RWPE2 (cell line): Measurements from ENCODE around the gene CFAP74.

Experiments
- ATAC-seq: fragments of 200-7000 bp; cut with Tn5 transposase; 3 replicates; pipeline ENCODE4 v1.9.1; 2021; ENCODE audit warnings: low read depth
- DNase-seq: peaks from one replicate; pipeline ENCODE4 v3.0.0-alpha.2; 2020; ENCODE audit warnings: low spot score
- H3K27ac ChIP-seq: fragments of 450-650 bp; 2 replicates; pipeline ENCODE4 v1.5.1; 2017; ENCODE audit warnings: mild to moderate bottlenecking; ENCODE audit not compliant: poor library complexity, severe bottlenecking
- H3K27me3 ChIP-seq: fragments of 250-450 bp; sonication (Bioruptor Pico); 2 replicates; pipeline ENCODE4 v1.5.1; 2021; ENCODE audit warnings: mild to moderate bottlenecking, moderate library complexity; ENCODE audit not compliant: insufficient read depth, poor library complexity, severe bottlenecking
- H3K36me3 ChIP-seq: fragments of 250-450 bp; sonication (Bioruptor Pico); 2 replicates; pipeline ENCODE4 v1.5.1; 2020; ENCODE audit warnings: low read depth, mild to moderate bottlenecking, moderate library complexity
- H3K4me1 ChIP-seq: fragments of 250-450 bp; sonication (Bioruptor Pico); 2 replicates; pipeline ENCODE4 v1.5.1; 2021; ENCODE audit warnings: mild to moderate bottlenecking, moderate library complexity; ENCODE audit not compliant: insufficient read depth, poor library complexity, severe bottlenecking
- H3K4me3 ChIP-seq: fragments of 250-450 bp; sonication (Bioruptor Pico); 2 replicates; pipeline ENCODE4 v1.5.1; 2021; ENCODE audit warnings: mild to moderate bottlenecking, moderate library complexity; ENCODE audit not compliant: severe bottlenecking
- H3K9me3 ChIP-seq: fragments of 250-450 bp; sonication (Bioruptor Pico); 2 replicates; pipeline ENCODE4 v1.5.1; 2021; ENCODE audit warnings: mild to moderate bottlenecking, moderate library complexity; ENCODE audit not compliant: severe bottlenecking
- CTCF ChIP-seq: fragments of 450-650 bp; IDR thresholded peaks from one replicate; pipeline ENCODE4 v1.5.1; 2017; ENCODE audit warnings: mild to moderate bottlenecking, moderate library complexity; ENCODE audit not compliant: poor library complexity, severe bottlenecking

CFAP74 gene

GRCh38 chr1:1906185-1907097, 97.1 kb downstream of the CFAP74 start:
- DNase-seq = peak; percentile 79
- H3K27ac ChIP-seq = peak overlapping the region; percentile 42
- no peaks in the 10 kb centered on the region for H3K36me3 ChIP-seq
- peak; percentile 65 for ATAC-seq
- no peaks in the 10 kb centered on the region for H3K27me3 ChIP-seq
- no peak overlapping the region for H3K4me3 ChIP-seq
- H3K9me3 ChIP-seq = no peaks in the 10 kb centered on the region
- H3K4me1 ChIP-seq = peaks cover 19% of the 10 kb centered on the region
- peak; percentile 92 for TF ChIP-seq CTCF

GRCh38 chr1:1903224-1903623, 100.4 kb downstream of the CFAP74 start:
- DNase-seq (no peak), ATAC-seq (no peak)
- no peaks in the 10 kb centered on the region for H3K9me3 ChIP-seq
- H3K27ac ChIP-seq = no peak overlapping the region
- no peak overlapping the region for H3K4me3 ChIP-seq
- peaks cover 19% of the 10 kb centered on the region for H3K4me1 ChIP-seq
- no peaks in the 10 kb centered on the region for H3K27me3 ChIP-seq
- no peaks in the 10 kb centered on the region for H3K36me3 ChIP-seq
- TF ChIP-seq CTCF = no peak

- Histone ChIP-seq H3K27ac (no peak overlapping the region), H3K4me1 (peaks cover 4% of the 10 kb centered on the region), H3K27me3 (no peaks in the 10 kb centered on the region), H3K4me3 (no peak overlapping the region), H3K9me3 (no peaks in the 10 kb centered on the region), H3K36me3 (no peaks in the 10 kb centered on the region)
- ATAC-seq (no peak), DNase-seq (no peak)
- TF ChIP-seq CTCF = no peak
Measured at GRCh38 chr1:1901641-1902294, 101.8 kb downstream of the CFAP74 start.

- TF ChIP-seq CTCF = no peak
- Histone ChIP-seq H3K4me3 (no peak overlapping the region), H3K27ac (no peak overlapping the region), H3K9me3 (no peaks in the 10 kb centered on the region), H3K27me3 (no peaks in the 10 kb centered on the region), H3K4me1 (no peaks in the 10 kb centered on the region), H3K36me3 (no peaks in the 10 kb centered on the region)
- ATAC-seq (no peak; the same call in 2 of the 3 replicates), DNase-seq (no peak)
Measured at GRCh38 chr1:1900883-1901640, 102.5 kb downstream of the CFAP74 start.
